H1 (cell line): ENCODE results near the gene CDC42SE1. TPM values are rescaled to one million over a fixed set of nuclear protein-coding genes. Genes with fewer than 3 reads are reported as not detected.

Experiments
- CHD2 ChIP-seq: IDR thresholded peaks from 2 replicates; pipeline ENCODE4 v1.6.1; 2012; ENCODE audit warnings: low read length, improper control_type of control experiment
- EGR1 ChIP-seq: IDR thresholded peaks from 2 replicates; pipeline ENCODE4 v1.6.1; 2011; ENCODE audit warnings: low read depth, low read length, borderline replicate concordance
- EP300 ChIP-seq, 2 experiments: IDR thresholded peaks; 1 replicate in 1 of 2; 2 replicates in 1 of 2; pipeline ENCODE4 v1.6.1; 2011 to 2012; ENCODE audit warnings: low read depth in 2 of 2, low read length in 2 of 2, mild to moderate bottlenecking in 2 of 2, borderline replicate concordance in 1 of 2, inconsistent platforms in 1 of 2, moderate library complexity in 1 of 2
- GTF2F1 ChIP-seq: IDR thresholded peaks from 2 replicates; pipeline ENCODE4 v1.6.1; 2012; ENCODE audit warnings: low read depth, low read length, improper control_type of control experiment, borderline replicate concordance
- HDAC6 ChIP-seq: IDR thresholded peaks from one replicate; pipeline ENCODE4 v1.7.1; 2012; ENCODE audit warnings: low read depth, mild to moderate bottlenecking, inconsistent platforms, low read length, moderate library complexity
- JUND ChIP-seq: IDR thresholded peaks from 2 replicates; pipeline ENCODE4 v1.6.1; 2011; ENCODE audit warnings: mild to moderate bottlenecking, improper control_type of control experiment, low read length
- KDM1A ChIP-seq: fragments of 200-600, 300-600 bp; sonication (generic); IDR thresholded peaks from 2 replicates; pipeline ENCODE4 v1.7.1; 2016; ENCODE audit warnings: mild to moderate bottlenecking, low read length, borderline replicate concordance
- MAFK ChIP-seq: IDR thresholded peaks from 2 replicates; pipeline ENCODE4 v1.6.1; 2012; ENCODE audit warnings: low read depth, mild to moderate bottlenecking, improper control_type of control experiment, low read length
- NANOG ChIP-seq: IDR thresholded peaks from 2 replicates; pipeline ENCODE4 v1.6.1; 2011; ENCODE audit warnings: low read length, low read depth, mild to moderate bottlenecking, inconsistent platforms; ENCODE audit not compliant: insufficient read depth, poor library complexity, severe bottlenecking
- NRF1 ChIP-seq: IDR thresholded peaks from 2 replicates; pipeline ENCODE4 v1.6.1; 2011; ENCODE audit warnings: mild to moderate bottlenecking, low read depth, low read length, improper control_type of control experiment
- POLR2A ChIP-seq, 2 experiments: IDR thresholded peaks; 1 replicate in 1 of 2; 2 replicates in 1 of 2; pipeline ENCODE4 v1.6.1; 2011; ENCODE audit warnings: low read depth in 2 of 2, low read length in 2 of 2, mild to moderate bottlenecking in 2 of 2; ENCODE audit errors: control extremely low read depth in 1 of 2
- POU5F1 ChIP-seq: IDR thresholded peaks from 2 replicates; pipeline ENCODE4 v1.6.1; 2011; ENCODE audit warnings: low read depth, mild to moderate bottlenecking, low read length, moderate library complexity
- SIN3A ChIP-seq, 2 experiments: IDR thresholded peaks in 1 of 2; conservative IDR thresholded peaks in 1 of 2; 2 replicates each; pipeline ENCODE4 v1.6.1; 2011 to 2012; ENCODE audit warnings: low read length in 2 of 2, improper control_type of control experiment in 1 of 2, low read depth in 1 of 2, mild to moderate bottlenecking in 1 of 2
- SIRT6 ChIP-seq: IDR thresholded peaks from one replicate; pipeline ENCODE4 v1.7.1; 2012; ENCODE audit warnings: low read length, inconsistent platforms
- SP1 ChIP-seq: IDR thresholded peaks from 2 replicates; pipeline ENCODE4 v1.6.1; 2011; ENCODE audit warnings: low read depth, low read length
- TBP ChIP-seq: IDR thresholded peaks from 2 replicates; pipeline ENCODE4 v1.6.1; 2011; ENCODE audit warnings: low read depth, low read length, improper control_type of control experiment
- polyA plus RNA-seq, 7 experiments: library from polyadenylated mRNA; depleted of rRNA in 3 of 7; stranded (reverse) in 5 of 7; unstranded in 2 of 7; fragments of >200 nt in 5 of 7; fragments of 200-250 nt in 2 of 7; gene quantifications; 1 replicate in 5 of 7; 2 replicates in 1 of 7; 4 replicates in 1 of 7; pipeline versions ENCODE4 v1.2.1 to v1.2.3, GENCODE V29; 2011 to 2013; ENCODE audit warnings: missing spikeins in 2 of 7, mixed read lengths in 2 of 7
- total RNA-seq: library from RNA; stranded (reverse); fragmentation: NEBNext Ultra II Directional; extraction: Animal tissue kit (Norgen Biotek cat#: 25700); gene quantifications from 2 replicates; pipeline ENCODE4 v1.2.1, GENCODE V29; 2021
- TF ChIP-seq, protein P1 (sequence below): IDR thresholded peaks from 2 replicates; pipeline ENCODE4 v1.6.1; 2012; ENCODE audit warnings: inconsistent platforms
- TF ChIP-seq, protein P2 (sequence below): IDR thresholded peaks from 2 replicates; pipeline ENCODE4 v1.6.1; 2012; ENCODE audit warnings: low read length, inconsistent platforms

The CDC42SE1 gene
- total and polyA plus RNA-seq, 2 of the 8 experiments (the other 6 are each of a cell fraction or from before 2014, with no cell fraction given) = 30.5 to 74.1 TPM

DNA sequence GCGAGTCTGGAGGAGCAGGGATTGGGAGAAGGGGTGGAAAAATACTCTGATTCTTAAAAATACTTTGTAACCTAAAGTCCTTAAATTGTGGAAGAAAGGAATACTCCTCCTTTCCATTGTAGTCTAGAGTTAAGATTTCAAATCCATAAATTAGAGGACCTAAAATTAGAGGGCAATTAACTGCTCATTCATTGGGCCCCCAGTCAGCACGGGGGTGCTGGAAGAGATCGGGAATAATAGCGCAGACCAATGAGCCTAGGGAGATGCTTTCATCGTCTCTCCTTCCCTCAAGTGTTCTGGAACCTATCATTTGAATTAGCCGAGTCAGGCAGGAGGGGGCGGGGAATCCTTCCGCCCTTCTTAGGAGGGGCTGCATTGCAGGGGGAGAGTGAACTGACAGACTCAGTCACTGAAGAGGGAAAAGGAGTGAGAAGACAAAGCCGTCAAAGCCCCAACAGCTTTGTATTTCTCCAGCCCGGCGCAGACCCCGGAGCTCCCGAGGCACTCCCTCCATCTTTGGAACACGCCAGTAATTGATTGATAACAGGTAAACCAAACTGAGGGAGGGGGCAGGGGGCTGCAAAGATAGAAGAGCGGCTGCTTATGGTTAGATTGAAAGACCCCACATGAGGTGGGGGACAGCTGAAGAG, 710 bp upstream of the CDC42SE1 start, which contains the start of gene MLLT11 (continued):
- TF ChIP-seq HDAC6 (no peak), TBP (no peak), NANOG (peak; percentile 19), SIRT6 (no peak), SIN3A (conservative IDR thresholded peaks at IDR 0.05 in 1 of 2, IDR thresholded peaks at IDR 0.05 in 1 of 2; ENCODE audit: low read depth in 1 of 2, low read length in 2 of 2) (peak; percentile 94 to 97), SP1 (0 out of 2 replicates have a peak, but pooled peaks have one; percentile 49), NRF1 (no peak), CHD2 (peak; percentile 57; the same call in 1 of the 2 replicates), EGR1 (no peak), MAFK (peak; percentile 74; the same call in 1 of the 2 replicates), EP300 (IDR thresholded peaks at IDR 0.05; ENCODE audit: borderline replicate concordance in 1 of 2, low read depth in 2 of 2, low read length in 2 of 2) (peak in 1 of 2 experiments; percentile 26; a peak in 1 of 3 replicates), POU5F1 (no peak), JUND (no peak), GTF2F1 (no peak), KDM1A (no peak), POLR2A (IDR thresholded peaks at IDR 0.05; ENCODE audit: control extremely low read depth in 1 of 2, low read depth in 2 of 2, low read length in 2 of 2) (no peak)
- TF ChIP-seq, protein P1, sequence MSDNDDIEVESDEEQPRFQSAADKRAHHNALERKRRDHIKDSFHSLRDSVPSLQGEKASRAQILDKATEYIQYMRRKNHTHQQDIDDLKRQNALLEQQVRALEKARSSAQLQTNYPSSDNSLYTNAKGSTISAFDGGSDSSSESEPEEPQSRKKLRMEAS = 0 out of 2 replicates have a peak, but pooled peaks have one; percentile 11
- TF ChIP-seq, protein P2, sequence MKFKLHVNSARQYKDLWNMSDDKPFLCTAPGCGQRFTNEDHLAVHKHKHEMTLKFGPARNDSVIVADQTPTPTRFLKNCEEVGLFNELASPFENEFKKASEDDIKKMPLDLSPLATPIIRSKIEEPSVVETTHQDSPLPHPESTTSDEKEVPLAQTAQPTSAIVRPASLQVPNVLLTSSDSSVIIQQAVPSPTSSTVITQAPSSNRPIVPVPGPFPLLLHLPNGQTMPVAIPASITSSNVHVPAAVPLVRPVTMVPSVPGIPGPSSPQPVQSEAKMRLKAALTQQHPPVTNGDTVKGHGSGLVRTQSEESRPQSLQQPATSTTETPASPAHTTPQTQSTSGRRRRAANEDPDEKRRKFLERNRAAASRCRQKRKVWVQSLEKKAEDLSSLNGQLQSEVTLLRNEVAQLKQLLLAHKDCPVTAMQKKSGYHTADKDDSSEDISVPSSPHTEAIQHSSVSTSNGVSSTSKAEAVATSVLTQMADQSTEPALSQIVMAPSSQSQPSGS = no peak
